GM12878 (cell line): ENCODE results near the gene CDCP2. TPM values are rescaled to one million over a fixed set of nuclear protein-coding genes. Genes with fewer than 3 reads are reported as not detected.

Experiments used
- ATAC-seq: fragments of 200-7000 bp; cut with Tn5 transposase; 3 replicates; pipeline ENCODE4 v1.9.1; 2020; ENCODE audit warnings: mild to moderate bottlenecking, moderate library complexity
- BruUV-seq: library from RNA; stranded (reverse); fragments of 400-500 nt; replicated peaks from 2 replicates; lab custom pipeline; 2021; lab: Mats Ljungman, UMichigan
- CTCF ChIA-PET: fragments of 300-600 bp; sonication (Branson Sonifier 250); formaldehyde crosslinking; extraction: SDS; loops from one replicate; lab custom pipeline; 2021; ENCODE audit warnings: inconsistent platforms; lab: Yijun Ruan, JAX
- POLR2A ChIA-PET: fragments of 350-600 bp; formaldehyde crosslinking; extraction: SDS; loops from one replicate; lab custom pipeline; 2021; ENCODE audit warnings: inconsistent platforms; lab: Charles Lee
- RAD21 ChIA-PET: fragments of 300-600 bp; sonication (Branson Sonifier 250); formaldehyde crosslinking; loops from one replicate; lab custom pipeline; 2023; ENCODE audit warnings: antibody characterized with exemption; ENCODE audit not compliant: unreplicated experiment; lab: Charles Lee
- SMC1A ChIA-PET: fragments of 300-600 bp; sonication (Branson Sonifier 250); formaldehyde crosslinking; loops from one replicate; lab custom pipeline; 2023; ENCODE audit not compliant: unreplicated experiment, uncharacterized antibody; lab: Charles Lee
- DNase-seq: peaks from one replicate; pipeline ENCODE4 v3.0.0-alpha.2; 2011; ENCODE audit warnings: low read depth, low spot score
- FAIRE-seq: peaks from 3 replicates; lab custom pipeline; 2011; peaks lifted over from hg19 to GRCh38; lab: Jason Lieb, UNC
- H2AFZ ChIP-seq: 2 replicates; pipeline ENCODE4 v1.6.0; 2011; ENCODE audit warnings: low read depth, low read length, control low read depth; ENCODE audit not compliant: control insufficient read depth
- H3K27ac ChIP-seq: 2 replicates; pipeline ENCODE4 v1.5.1; 2011; ENCODE audit warnings: control low read depth; ENCODE audit not compliant: control insufficient read depth, insufficient read depth
- H3K27me3 ChIP-seq, 2 experiments: replicated peaks in 1 of 2; 2 replicates each; pipeline versions ENCODE4 v1.6.0 to v1.6.1; 2011; ENCODE audit warnings: low read length in 1 of 2; ENCODE audit not compliant: control insufficient read depth in 2 of 2, insufficient read depth in 2 of 2
- H3K36me3 ChIP-seq, 2 experiments: 2 replicates each; pipeline ENCODE4 v1.5.1; 2011; ENCODE audit warnings: low read length in 1 of 2; ENCODE audit not compliant: control insufficient read depth in 2 of 2, insufficient read depth in 2 of 2
- H3K4me1 ChIP-seq: 2 replicates; pipeline ENCODE4 v1.6.1; 2011; ENCODE audit warnings: mild to moderate bottlenecking, low read length, moderate library complexity, mixed read lengths; ENCODE audit not compliant: control insufficient read depth, insufficient read depth
- H3K4me2 ChIP-seq: 2 replicates; pipeline ENCODE4 v1.6.0; 2011; ENCODE audit warnings: control low read depth; ENCODE audit not compliant: control insufficient read depth, insufficient read depth
- H3K4me3 ChIP-seq: fragments of 200-600 bp; sonication (generic); 2 replicates; pipeline ENCODE4 v1.5.1; 2016
- H3K79me2 ChIP-seq: 2 replicates; pipeline ENCODE4 v1.6.0; 2011; ENCODE audit warnings: low read length; ENCODE audit not compliant: control insufficient read depth, insufficient read depth
- H3K9ac ChIP-seq: 2 replicates; pipeline ENCODE4 v1.8.0; 2011; ENCODE audit warnings: low read length, control low read depth, mixed read lengths; ENCODE audit not compliant: control insufficient read depth, insufficient read depth
- H3K9me3 ChIP-seq: replicated peaks from 3 replicates; pipeline ENCODE4 v1.5.1; 2011; ENCODE audit warnings: mild to moderate bottlenecking, low read length; ENCODE audit not compliant: control insufficient read depth, insufficient read depth
- H4K20me1 ChIP-seq: 2 replicates; pipeline ENCODE4 v1.6.0; 2011; ENCODE audit not compliant: control insufficient read depth, insufficient read depth
- ATF3 ChIP-seq: IDR thresholded peaks from 2 replicates; pipeline ENCODE4 v1.6.1; 2011; ENCODE audit warnings: low read depth, mild to moderate bottlenecking, low read length, moderate library complexity, borderline replicate concordance; ENCODE audit errors: extremely low read depth
- CBFB ChIP-seq: IDR thresholded peaks from 2 replicates; pipeline ENCODE4 v1.6.1; 2016; ENCODE audit warnings: antibody characterized with exemption, low read depth
- CEBPB ChIP-seq, 2 experiments: fragments of 150-350 bp in 1 of 2; IDR thresholded peaks; 2 replicates each; pipeline ENCODE4 v1.6.1; 2012 to 2014; ENCODE audit warnings: low read depth in 2 of 2, low read length in 2 of 2, borderline replicate concordance in 1 of 2, inconsistent platforms in 1 of 2
- CHD1 ChIP-seq: IDR thresholded peaks from 2 replicates; pipeline ENCODE4 v1.6.1; 2012; ENCODE audit warnings: low read depth, low read length, improper control_type of control experiment
- JUNB ChIP-seq: IDR thresholded peaks from 2 replicates; pipeline ENCODE4 v1.6.1; 2016; ENCODE audit warnings: antibody characterized with exemption, mild to moderate bottlenecking
- KAT2A ChIP-seq: conservative IDR thresholded peaks from 2 replicates; pipeline ENCODE4 v1.6.1; 2011; ENCODE audit warnings: low read depth, low read length; ENCODE audit not compliant: control insufficient read depth
- MTA2 ChIP-seq: fragments of 450-650 bp; IDR thresholded peaks from 2 replicates; pipeline ENCODE4 v1.6.1; 2016; ENCODE audit warnings: low read depth, mild to moderate bottlenecking, moderate library complexity
- SMAD5 ChIP-seq: IDR thresholded peaks from 2 replicates; pipeline ENCODE4 v1.6.1; 2016; ENCODE audit warnings: antibody characterized with exemption, low read depth
- SREBF1 ChIP-seq: IDR thresholded peaks from 2 replicates; pipeline ENCODE4 v1.6.1; 2012; ENCODE audit warnings: mild to moderate bottlenecking, low read length
- TAF1 ChIP-seq: IDR thresholded peaks from 2 replicates; pipeline ENCODE4 v1.6.1; 2011; ENCODE audit warnings: mild to moderate bottlenecking, low read depth, low read length, borderline replicate concordance
- USF2 ChIP-seq: IDR thresholded peaks from 2 replicates; pipeline ENCODE4 v1.6.1; 2011; ENCODE audit warnings: low read depth, low read length, improper control_type of control experiment, borderline replicate concordance
- ZNF384 ChIP-seq: IDR thresholded peaks from 2 replicates; pipeline ENCODE4 v1.6.1; 2012; ENCODE audit warnings: low read depth, mild to moderate bottlenecking, low read length, improper control_type of control experiment, borderline replicate concordance
- ZNF622 ChIP-seq: fragments of 450-650 bp; IDR thresholded peaks from 2 replicates; pipeline ENCODE4 v1.6.1; 2017; ENCODE audit warnings: mild to moderate bottlenecking, inconsistent platforms
- ZZZ3 ChIP-seq: IDR thresholded peaks from 2 replicates; pipeline ENCODE4 v1.6.1; 2011; ENCODE audit warnings: low read depth; ENCODE audit not compliant: control insufficient read depth, insufficient read length
- WGBS: methylation state at CpG from one replicate; pipeline ENCODE4 v1.1.6; 2016; ENCODE audit warnings: low lambda C conversion rate; ENCODE audit not compliant: insufficient replicate concordance, insufficient coverage; ENCODE audit errors: missing lambda C conversion rate; 5-methylcytosine and 5-hydroxymethylcytosine counted together
- in situ Hi-C: fragments of 300-500 bp; cut with MboI; formaldehyde crosslinking; loops from 9 replicates; pipeline ENCODE4 v1.14.3; 2018; ENCODE audit warnings: mixed read lengths
- intact Hi-C: fragments of 100-400 bp; cut with micrococcal nuclease; formaldehyde crosslinking; loops from one replicate; pipeline ENCODE4 v1.14.2; 2022; ENCODE audit not compliant: unreplicated experiment
- polyA plus RNA-seq, 11 experiments: library from polyadenylated mRNA; depleted of rRNA in 4 of 11; unstranded in 6 of 11; stranded (reverse) in 5 of 11; fragments of >200 nt; fragmentation: Nextera tagmentation in 4 of 11; fragmentation: Illumina TruSeq in 1 of 11; extraction: Ambion mirVana in 4 of 11; extraction: Trizol in 1 of 11; gene quantifications; 1 replicate in 1 of 11; 2 replicates in 10 of 11; pipeline versions ENCODE4 v1.2.1 to v1.2.3, GENCODE V29; 2011 to 2016; ENCODE audit warnings: inconsistent platforms in 2 of 11, missing spikeins in 2 of 11, low read depth in 1 of 11
- total RNA-seq, 4 experiments: library from RNA; depleted of rRNA in 3 of 4; stranded (reverse); fragments of >200 nt in 3 of 4; fragmentation: Illumina TruSeq in 1 of 4; extraction: Trizol in 1 of 4; gene quantifications; 2 replicates each; pipeline versions ENCODE4 v1.2.1 to v1.2.3, GENCODE V29; 2013 to 2021

The CDCP2 gene
- total and polyA plus RNA-seq, 10 of the 15 experiments (the other 5 are each of a cell fraction or from before 2014, with no cell fraction given), result 0.06 TPM; not detected in 9

GRCh38 chr1:54124472-54124871 lies 28.3 kb downstream of the CDCP2 start:
- intact Hi-C loops, result no loop called here
- in situ Hi-C loops, result no loop called here

More at GRCh38 chr1:54124472-54124871, 28.3 kb downstream of the CDCP2 start:
- Histone ChIP-seq H2AFZ (no peak overlapping the region), H3K4me2 (no peak overlapping the region), H3K4me1 (no peaks in the 10 kb centered on the region), H4K20me1 (no peaks in the 10 kb centered on the region), H3K4me3 (no peak overlapping the region), H3K27ac (no peak overlapping the region), H3K9me3 (no peaks in the 10 kb centered on the region), H3K36me3 (no peaks in the 10 kb centered on the region), H3K9ac (no peak overlapping the region), H3K27me3 (no peaks in the 10 kb centered on the region; a peak in 1 of 4 replicates), H3K79me2 (no peaks in the 10 kb centered on the region)
- no TSS peak for BruUV-seq
- no peak for FAIRE-seq
- SMC1A ChIA-PET, result interaction anchor here (1.8 kb wide), 1 partner anchor 365 kb away, joined by 5 read pairs; no protein-coding TSS in a partner anchor
- WGBS, result 17% methylated on average over 8 of the region's 9 CpGs
- CTCF ChIA-PET, result interaction anchor here (0.6 to 2.5 kb wide), 2 partner anchors 362 to 365 kb away, joined by 4 to 11 read pairs; no protein-coding TSS in a partner anchor
- ATAC-seq, result no peak
- POLR2A ChIA-PET, result no interaction called here
- RAD21 ChIA-PET, result interaction anchor here (2.2 kb wide), 1 partner anchor 365 kb away, joined by 7 read pairs; no protein-coding TSS in a partner anchor
- DNase-seq, result no peak
- TF ChIP-seq ZNF384 (no peak), CHD1 (no peak), KAT2A (no peak), MTA2 (no peak), SREBF1 (no peak), TAF1 (no peak), CEBPB (IDR thresholded peaks at IDR 0.05; ENCODE audit: borderline replicate concordance in 1 of 2, low read depth in 2 of 2, low read length in 2 of 2) (no peak), USF2 (no peak), ZZZ3 (no peak), CBFB (no peak), ATF3 (no peak), SMAD5 (no peak), JUNB (no peak), ZNF622 (no peak)
- TF ChIP-seq, all 136 proteins: peak for 0
